A549 (cell line): ENCODE results near the gene LIPE. TPM values are rescaled to one million over a fixed set of nuclear protein-coding genes. Genes with fewer than 3 reads are reported as not detected.

Experiments used
- ATAC-seq, 2 experiments: fragments of 200-7000 bp in 1 of 2; fragments of >200 bp in 1 of 2; cut with Nextera tagmentation in 1 of 2; cut with Tn5 transposase in 1 of 2; 3 replicates each; pipeline versions ENCODE4 v1.8.0 to v1.9.1; 2018 to 2020; ENCODE audit warnings: mild to moderate bottlenecking in 1 of 2, moderate library complexity in 1 of 2
- CTCF ChIA-PET: fragments of 300-600 bp; sonication (Branson Sonifier 250); formaldehyde crosslinking; extraction: SDS; loops from one replicate; lab custom pipeline; 2021; ENCODE audit warnings: antibody characterized with exemption, inconsistent platforms; lab: Yijun Ruan, JAX
- POLR2A ChIA-PET: fragments of 350-600 bp; formaldehyde crosslinking; extraction: SDS; loops from one replicate; lab custom pipeline; 2021; ENCODE audit warnings: antibody characterized with exemption, inconsistent platforms; lab: Yijun Ruan, JAX
- DNase-seq, 2 experiments: peaks; one replicate each; pipeline versions ENCODE4 v3.0.0 to v3.0.0-alpha.2; 2011 to 2016; ENCODE audit warnings: low read depth in 1 of 2, low spot score in 1 of 2
- FAIRE-seq: peaks from 2 replicates; lab custom pipeline; 2011; peaks lifted over from hg19 to GRCh38; lab: Jason Lieb, UNC
- H3K27ac ChIP-seq, 2 experiments: fragments of >200 bp; sonication (Bioruptor Twin); formaldehyde crosslinking; 3 replicates each; pipeline ENCODE4 v1.5.1; 2016 to 2017
- H3K4me1 ChIP-seq: fragments of >200 bp; sonication (Bioruptor Twin); formaldehyde crosslinking; 3 replicates; pipeline ENCODE4 v1.6.1; 2016
- H3K4me2 ChIP-seq: fragments of >200 bp; sonication (Bioruptor Twin); formaldehyde crosslinking; 3 replicates; pipeline ENCODE4 v1.6.1; 2016
- H3K4me3 ChIP-seq: fragments of >200 bp; sonication (Bioruptor Twin); formaldehyde crosslinking; 3 replicates; pipeline ENCODE4 v1.5.1; 2016
- H3K9me3 ChIP-seq: fragments of >200 bp; sonication (Bioruptor Twin); formaldehyde crosslinking; 3 replicates; pipeline ENCODE4 v1.6.1; 2016
- EHMT2 ChIP-seq: fragments of 200-600 bp; sonication (generic); IDR thresholded peaks from 2 replicates; pipeline ENCODE4 v1.6.1; 2016; ENCODE audit warnings: antibody characterized with exemption, low read depth, mild to moderate bottlenecking, moderate library complexity
- EP300 ChIP-seq, 2 experiments: fragments of >200 bp; sonication (Bioruptor Twin); formaldehyde crosslinking; IDR thresholded peaks; 2 replicates in 1 of 2; 3 replicates in 1 of 2; pipeline ENCODE4 v1.6.1; 2016 to 2017
- ESRRA ChIP-seq: fragments of 150-350 bp; IDR thresholded peaks from 2 replicates; pipeline ENCODE4 v1.6.1; 2014; ENCODE audit warnings: mild to moderate bottlenecking, low read length, borderline replicate concordance
- FOSL2 ChIP-seq, 2 experiments: fragments of 450-650 bp in 1 of 2; fragments of >200 bp in 1 of 2; sonication (Bioruptor Twin) in 1 of 2; formaldehyde crosslinking; IDR thresholded peaks; 2 replicates each; pipeline versions ENCODE4 v1.5.0 to v1.6.1; 2016 to 2020; ENCODE audit warnings: mild to moderate bottlenecking in 1 of 2, moderate library complexity in 1 of 2
- HDAC2 ChIP-seq: fragments of 200-600 bp; sonication (generic); IDR thresholded peaks from 2 replicates; pipeline ENCODE4 v1.6.1; 2016
- JUN ChIP-seq, 2 experiments: fragments of >200 bp; sonication (Bioruptor Twin); formaldehyde crosslinking; IDR thresholded peaks; 2 replicates in 1 of 2; 3 replicates in 1 of 2; pipeline ENCODE4 v1.6.1; 2016 to 2017
- KDM1A ChIP-seq: fragments of 200-600 bp; sonication (generic); IDR thresholded peaks from 2 replicates; pipeline ENCODE4 v1.6.1; 2016; ENCODE audit warnings: low read depth, mild to moderate bottlenecking
- NFE2L2 ChIP-seq: fragments of 150-350 bp; conservative IDR thresholded peaks from 2 replicates; pipeline ENCODE4 v1.6.1; 2014; ENCODE audit warnings: low read length
- PHF8 ChIP-seq: fragments of 200-600 bp; sonication (generic); IDR thresholded peaks from 2 replicates; pipeline ENCODE4 v1.6.1; 2016; ENCODE audit warnings: low read depth, mild to moderate bottlenecking, antibody characterized with exemption, moderate library complexity, borderline replicate concordance
- RNF2 ChIP-seq: fragments of 200-600 bp; sonication (generic); IDR thresholded peaks from 2 replicates; pipeline ENCODE4 v1.6.1; 2016; ENCODE audit warnings: low read depth, mild to moderate bottlenecking, antibody characterized with exemption, moderate library complexity, borderline replicate concordance
- TP53 ChIP-seq: fragments of 250-450 bp; sonication (Bioruptor Pico); IDR thresholded peaks from 2 replicates; pipeline ENCODE4 v1.5.0; 2021; ENCODE audit warnings: mild to moderate bottlenecking, moderate library complexity
- ZFP36 ChIP-seq: fragments of 450-650 bp; IDR thresholded peaks from 2 replicates; pipeline ENCODE4 v1.6.1; 2014; ENCODE audit warnings: borderline replicate concordance; ENCODE audit not compliant: partially characterized antibody
- ZNF302 ChIP-seq: fragments of 250-450 bp; sonication (Bioruptor Pico); IDR thresholded peaks from 2 replicates; pipeline ENCODE4 v1.9.0; 2021; ENCODE audit warnings: inconsistent platforms, mild to moderate bottlenecking, moderate library complexity
- ZSCAN20 ChIP-seq: fragments of 250-450 bp; sonication (Bioruptor Pico); IDR thresholded peaks from 2 replicates; pipeline ENCODE4 v1.8.0; 2022; ENCODE audit warnings: mild to moderate bottlenecking, moderate library complexity
- WGBS: methylation state at CpG from one replicate; pipeline ENCODE4 v1.1.6; 2017; ENCODE audit errors: missing lambda C conversion rate; 5-methylcytosine and 5-hydroxymethylcytosine counted together
- polyA plus RNA-seq, 4 experiments: library from polyadenylated mRNA; depleted of rRNA in 3 of 4; stranded (reverse); fragments of >200 nt; fragmentation: RNase III in 1 of 4; extraction: RNeasy Plus Mini Kit Qiagen cat#74134 plus additional on column Dnase treatment in 1 of 4; gene quantifications; 2 replicates in 3 of 4; 3 replicates in 1 of 4; pipeline ENCODE4 v1.2.3, GENCODE V29; 2011 to 2017
- TF ChIP-seq, protein P1 (sequence below): IDR thresholded peaks from 2 replicates; pipeline ENCODE4 v1.6.1; 2012
- TF ChIP-seq, protein P2 (sequence below): fragments of 150-350 bp; IDR thresholded peaks from 2 replicates; pipeline ENCODE4 v1.6.1; 2014; ENCODE audit warnings: low read depth, mild to moderate bottlenecking, low read length
- TF ChIP-seq, protein P3 (sequence below): fragments of 250-450 bp; sonication (Bioruptor Pico); IDR thresholded peaks from 2 replicates; pipeline ENCODE4 v1.5.0; 2021; ENCODE audit warnings: mild to moderate bottlenecking, moderate library complexity, borderline replicate concordance
- TF ChIP-seq, protein P4 (sequence below): fragments of 250-450 bp; sonication (Bioruptor Pico); IDR thresholded peaks from 2 replicates; pipeline ENCODE4 v1.5.0; 2020; ENCODE audit warnings: low read depth, mild to moderate bottlenecking, moderate library complexity
- TF ChIP-seq, protein P5 (sequence below): IDR thresholded peaks from 2 replicates; pipeline ENCODE4 v1.6.1; 2012; ENCODE audit warnings: low read depth, borderline replicate concordance
- TF ChIP-seq, protein P6 (sequence below): fragments of 450-650 bp; IDR thresholded peaks from 2 replicates; pipeline ENCODE4 v1.6.1; 2014; ENCODE audit warnings: antibody characterized with exemption

Gene LIPE
- polyA plus RNA-seq, 2 of the 4 experiments (the other 2 are of a cell fraction), result 1.6 to 3.2 TPM

DNA sequence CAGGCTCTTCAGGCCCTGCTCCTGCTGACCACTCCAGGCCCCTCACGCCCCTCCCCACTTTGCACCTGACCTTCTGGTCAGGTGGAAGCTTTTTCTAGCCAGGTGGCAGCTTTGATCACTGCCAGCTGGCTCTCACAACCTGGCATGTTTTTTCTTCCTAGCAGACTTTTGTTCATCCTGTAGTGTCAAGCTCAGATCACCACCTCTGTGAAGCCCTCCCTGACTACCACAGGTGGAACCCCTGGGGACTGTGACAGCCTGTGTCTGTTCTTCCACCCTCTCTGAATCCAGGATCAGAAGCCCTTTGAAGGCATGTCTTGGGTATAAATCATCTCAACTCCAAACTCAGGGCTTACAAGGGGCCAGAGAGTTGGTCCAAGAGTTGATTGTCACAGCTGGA, 26.8 kb downstream of the LIPE start:
- Histone ChIP-seq H3K4me1 (peaks cover 26% of the 10 kb centered on the region), H3K9me3 (no peaks in the 10 kb centered on the region), H3K27ac (no peak overlapping the region), H3K4me3 (no peak overlapping the region)
- POLR2A ChIA-PET, result interaction anchor here (1.2 kb wide), 1 partner anchor 157 kb away, joined by 3 read pairs; no protein-coding TSS in a partner anchor
- no peak for DNase-seq
- 76% methylated on average over 1 of the region's 1 CpG for WGBS
- peak; percentile 68 for TF ChIP-seq ZFP36
- no peak for TF ChIP-seq RNF2
- no peak for TF ChIP-seq ESRRA
- TF ChIP-seq, all 56 proteins: peak for 1
- no peak overlapping the region for H3K4me2 ChIP-seq
- no peak for ATAC-seq
- peak; percentile 81 for FAIRE-seq
- CTCF ChIA-PET, result interaction anchor here (0.6 to 17.1 kb wide), 51 partner anchors 8 to 1065 kb away, joined by 3 to 302 read pairs (median 5); partner anchors contain the start of genes CNFN, LIPE and POU2F2

DNA sequence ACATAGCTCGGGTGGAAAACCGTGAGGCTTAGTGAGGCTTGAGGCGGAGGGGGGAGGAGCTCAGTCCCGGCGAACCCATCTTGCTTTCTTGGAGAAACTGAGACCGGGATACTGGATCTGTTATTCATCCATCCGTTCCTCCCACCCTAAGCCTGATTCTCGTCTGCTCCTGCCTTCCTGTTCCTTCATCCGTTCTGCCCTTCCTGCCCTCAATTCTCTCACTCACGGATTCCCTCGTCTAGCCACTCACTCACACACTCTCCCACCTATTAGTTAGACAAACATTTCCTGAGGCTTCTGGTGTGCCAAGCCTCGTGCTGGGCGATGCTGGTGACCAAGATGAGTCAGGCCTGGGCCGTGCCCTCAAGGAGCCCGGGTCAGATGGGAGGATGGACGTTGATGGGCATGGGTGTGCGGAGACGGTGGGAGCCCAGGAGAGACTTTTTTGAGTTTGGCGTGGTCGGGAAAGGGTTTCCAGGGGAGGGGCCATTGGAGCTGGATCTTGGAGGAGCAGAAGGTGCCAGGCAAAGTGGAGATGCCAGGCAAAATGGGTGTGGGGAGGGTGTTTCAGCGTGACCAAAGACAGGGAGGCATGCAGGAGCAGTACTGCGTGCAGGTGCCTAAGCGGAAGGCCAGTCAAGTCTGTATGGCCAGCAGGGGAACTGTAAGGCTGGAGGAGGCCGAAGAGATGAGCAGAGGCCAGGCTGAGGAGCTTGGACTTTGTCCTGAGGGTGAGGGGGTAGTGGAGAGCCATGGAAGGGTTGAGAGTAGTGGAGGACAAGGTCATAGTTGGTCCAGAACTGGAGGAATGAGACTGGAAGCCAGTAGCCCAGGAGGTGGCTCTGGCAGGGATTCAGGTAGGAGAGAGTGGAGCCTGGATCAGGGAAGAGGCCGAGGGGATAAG, 29.7 kb downstream of the LIPE start:
- DNase-seq (peak; percentile 44 to 62), ATAC-seq (0 out of 6 replicates have a peak, but pooled peaks of 1 of the 2 experiments have one; percentile 0), FAIRE-seq (peak; percentile 23)
- H3K4me3 ChIP-seq, result peak overlapping the region; percentile 62
- TF ChIP-seq, protein P1, sequence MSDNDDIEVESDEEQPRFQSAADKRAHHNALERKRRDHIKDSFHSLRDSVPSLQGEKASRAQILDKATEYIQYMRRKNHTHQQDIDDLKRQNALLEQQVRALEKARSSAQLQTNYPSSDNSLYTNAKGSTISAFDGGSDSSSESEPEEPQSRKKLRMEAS, result peak; percentile 39; the same call in 1 of the 2 replicates
- no peak for TF ChIP-seq EHMT2
- TF ChIP-seq KDM1A, result no peak
- no peak for TF ChIP-seq ZNF302 (CRISPR knock-in tag)
- TF ChIP-seq, protein P2, sequence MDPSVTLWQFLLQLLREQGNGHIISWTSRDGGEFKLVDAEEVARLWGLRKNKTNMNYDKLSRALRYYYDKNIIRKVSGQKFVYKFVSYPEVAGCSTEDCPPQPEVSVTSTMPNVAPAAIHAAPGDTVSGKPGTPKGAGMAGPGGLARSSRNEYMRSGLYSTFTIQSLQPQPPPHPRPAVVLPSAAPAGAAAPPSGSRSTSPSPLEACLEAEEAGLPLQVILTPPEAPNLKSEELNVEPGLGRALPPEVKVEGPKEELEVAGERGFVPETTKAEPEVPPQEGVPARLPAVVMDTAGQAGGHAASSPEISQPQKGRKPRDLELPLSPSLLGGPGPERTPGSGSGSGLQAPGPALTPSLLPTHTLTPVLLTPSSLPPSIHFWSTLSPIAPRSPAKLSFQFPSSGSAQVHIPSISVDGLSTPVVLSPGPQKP, result no peak
- no peak for TF ChIP-seq FOSL2 (IDR thresholded peaks at IDR 0.05)
- peak; percentile 5; the same call in 1 of the 2 replicates for TF ChIP-seq FOSL2 (CRISPR knock-in tag; IDR thresholded peaks at IDR 0.05)
- TF ChIP-seq, protein P3, sequence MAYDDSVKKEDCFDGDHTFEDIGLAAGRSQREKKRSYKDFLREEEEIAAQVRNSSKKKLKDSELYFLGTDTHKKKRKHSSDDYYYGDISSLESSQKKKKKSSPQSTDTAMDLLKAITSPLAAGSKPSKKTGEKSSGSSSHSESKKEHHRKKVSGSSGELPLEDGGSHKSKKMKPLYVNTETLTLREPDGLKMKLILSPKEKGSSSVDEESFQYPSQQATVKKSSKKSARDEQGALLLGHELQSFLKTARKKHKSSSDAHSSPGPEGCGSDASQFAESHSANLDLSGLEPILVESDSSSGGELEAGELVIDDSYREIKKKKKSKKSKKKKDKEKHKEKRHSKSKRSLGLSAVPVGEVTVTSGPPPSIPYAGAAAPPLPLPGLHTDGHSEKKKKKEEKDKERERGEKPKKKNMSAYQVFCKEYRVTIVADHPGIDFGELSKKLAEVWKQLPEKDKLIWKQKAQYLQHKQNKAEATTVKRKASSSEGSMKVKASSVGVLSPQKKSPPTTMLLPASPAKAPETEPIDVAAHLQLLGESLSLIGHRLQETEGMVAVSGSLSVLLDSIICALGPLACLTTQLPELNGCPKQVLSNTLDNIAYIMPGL, result no peak
- TF ChIP-seq HDAC2, result no peak
- TF ChIP-seq ESRRA, result peak; percentile 55; the same call in 1 of the 2 replicates
- TF ChIP-seq, protein P4, sequence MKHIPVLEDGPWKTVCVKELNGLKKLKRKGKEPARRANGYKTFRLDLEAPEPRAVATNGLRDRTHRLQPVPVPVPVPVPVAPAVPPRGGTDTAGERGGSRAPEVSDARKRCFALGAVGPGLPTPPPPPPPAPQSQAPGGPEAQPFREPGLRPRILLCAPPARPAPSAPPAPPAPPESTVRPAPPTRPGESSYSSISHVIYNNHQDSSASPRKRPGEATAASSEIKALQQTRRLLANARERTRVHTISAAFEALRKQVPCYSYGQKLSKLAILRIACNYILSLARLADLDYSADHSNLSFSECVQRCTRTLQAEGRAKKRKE (CRISPR knock-in tag), result no peak
- 0 out of 2 replicates have a peak, but pooled peaks have one; percentile 63 for TF ChIP-seq TP53 (CRISPR knock-in tag)
- TF ChIP-seq, protein P5, sequence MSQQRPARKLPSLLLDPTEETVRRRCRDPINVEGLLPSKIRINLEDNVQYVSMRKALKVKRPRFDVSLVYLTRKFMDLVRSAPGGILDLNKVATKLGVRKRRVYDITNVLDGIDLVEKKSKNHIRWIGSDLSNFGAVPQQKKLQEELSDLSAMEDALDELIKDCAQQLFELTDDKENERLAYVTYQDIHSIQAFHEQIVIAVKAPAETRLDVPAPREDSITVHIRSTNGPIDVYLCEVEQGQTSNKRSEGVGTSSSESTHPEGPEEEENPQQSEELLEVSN, result 0 out of 2 replicates have a peak, but pooled peaks have one; percentile 62
- TF ChIP-seq JUN (IDR thresholded peaks at IDR 0.05), result peak in 1 of 2 experiments; percentile 4; a peak in 1 of 5 replicates
- peak; percentile 43; the same call in 1 of the 2 replicates for TF ChIP-seq PHF8
- no peak for TF ChIP-seq ZSCAN20
- no peak for TF ChIP-seq EP300 (IDR thresholded peaks at IDR 0.05)
- peak; percentile 7 for TF ChIP-seq ZFP36
- TF ChIP-seq, protein P6, sequence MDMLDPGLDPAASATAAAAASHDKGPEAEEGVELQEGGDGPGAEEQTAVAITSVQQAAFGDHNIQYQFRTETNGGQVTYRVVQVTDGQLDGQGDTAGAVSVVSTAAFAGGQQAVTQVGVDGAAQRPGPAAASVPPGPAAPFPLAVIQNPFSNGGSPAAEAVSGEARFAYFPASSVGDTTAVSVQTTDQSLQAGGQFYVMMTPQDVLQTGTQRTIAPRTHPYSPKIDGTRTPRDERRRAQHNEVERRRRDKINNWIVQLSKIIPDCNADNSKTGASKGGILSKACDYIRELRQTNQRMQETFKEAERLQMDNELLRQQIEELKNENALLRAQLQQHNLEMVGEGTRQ, result peak; percentile 7; the same call in 1 of the 2 replicates
- no peak for TF ChIP-seq NFE2L2
- no peaks in the 10 kb centered on the region for H3K9me3 ChIP-seq
- 30% methylated on average over 25 of the region's 25 CpGs for WGBS
- CTCF ChIA-PET, result interaction anchor here (0.6 to 17.1 kb wide), 15 partner anchors 9 to 1035 kb away, joined by 3 to 302 read pairs (median 4); partner anchors contain the start of genes CNFN and CXCL17
- peak overlapping the region; percentile 74 to 87 for H3K27ac ChIP-seq
- peak overlapping the region; percentile 97 for H3K4me2 ChIP-seq
- POLR2A ChIA-PET, result interaction anchor here (0.5 to 2.7 kb wide), 19 partner anchors 9 to 506 kb away, joined by 3 to 29 read pairs (median 4); partner anchors contain the start of gene GSK3A
- H3K4me1 ChIP-seq, result peaks cover 25% of the 10 kb centered on the region
